ENCODE measurements around the gene RASAL2.

The RASAL2 gene

GRCh38 chr1:178093951-178094738 lies at the start of gene RASAL2:
TSS of gene RASAL2 (plus strand) at chr1:178094104. CDS start at chr1:178094493, 389 bp downstream.
- no peak for DNase-seq

- no peak for DNase-seq
Measured at GRCh38 chr1:178046591-178047270, 47.2 kb upstream of the RASAL2 start.

GRCh38 chr1:178047403-178048093 lies 46.4 kb upstream of the RASAL2 start:
- DNase-seq = no peak

GRCh38 chr1:178048426-178048825 lies 45.5 kb upstream of the RASAL2 start:
- no peak for DNase-seq

- no peak for DNase-seq
Measured at GRCh38 chr1:178048883-178049282, 45.0 kb upstream of the RASAL2 start.

GRCh38 chr1:178050084-178050483 lies 43.8 kb upstream of the RASAL2 start:
- no peak for DNase-seq

- no peak for DNase-seq
Measured at GRCh38 chr1:178051071-178051470, 42.8 kb upstream of the RASAL2 start.

GRCh38 chr1:178052650-178053461 lies 41.0 kb upstream of the RASAL2 start:
- no peak for DNase-seq

- no peak for DNase-seq
Measured at GRCh38 chr1:178055093-178055492, 38.8 kb upstream of the RASAL2 start.

- no peak for DNase-seq
Measured at GRCh38 chr1:178055779-178056471, 38.0 kb upstream of the RASAL2 start.

- DNase-seq = no peak
Measured at GRCh38 chr1:178057141-178057765, 36.7 kb upstream of the RASAL2 start.

- DNase-seq = no peak
Measured at GRCh38 chr1:178057912-178058534, 35.9 kb upstream of the RASAL2 start.

GRCh38 chr1:178060789-178061556 lies 32.9 kb upstream of the RASAL2 start:
- no peak for DNase-seq

- DNase-seq = no peak
Measured at GRCh38 chr1:178061620-178062019, 32.3 kb upstream of the RASAL2 start.

- no peak for DNase-seq
Measured at GRCh38 chr1:178064191-178064821, 29.6 kb upstream of the RASAL2 start.

- no peak for DNase-seq
Measured at GRCh38 chr1:178065250-178065649, 28.7 kb upstream of the RASAL2 start.

GRCh38 chr1:178066296-178066907 lies 27.5 kb upstream of the RASAL2 start:
- DNase-seq = no peak

- no peak for DNase-seq
Measured at GRCh38 chr1:178066908-178067614, 26.8 kb upstream of the RASAL2 start.

GRCh38 chr1:178071811-178072210 lies 22.1 kb upstream of the RASAL2 start:
- DNase-seq = no peak
